Stimulated activated CD8-positive, alpha-beta memory T cell treated with anti-CD3 and anti-CD28 coated beads, Interleukin-7, amount 100 ng/mL, for 24 hours (primary cell): ENCODE results near the gene ZNF831.

ENCODE experiments used
- DNase-seq: peaks from one replicate; pipeline ENCODE4 v3.0.0-alpha.2; 2020; ENCODE audit warnings: low read depth

The ZNF831 gene

DNA sequence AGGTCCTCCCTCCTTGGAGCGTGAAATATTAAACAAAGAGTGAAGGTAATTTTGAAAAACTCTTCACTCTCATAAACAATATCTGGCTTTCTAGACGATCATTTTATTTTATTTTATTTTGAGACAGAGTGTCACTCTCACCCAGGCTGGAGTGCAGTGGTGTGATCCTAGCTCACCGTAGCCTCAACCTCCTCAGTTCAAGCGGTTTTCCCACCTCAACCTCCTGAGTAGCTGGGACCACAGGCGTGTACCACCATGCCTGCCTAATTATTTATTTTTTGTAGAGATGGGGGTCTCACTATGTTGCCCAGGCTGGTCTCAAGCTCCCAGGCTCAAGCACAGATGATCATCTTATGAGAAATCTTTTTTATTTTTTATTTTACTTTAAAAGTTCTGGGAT, 16.4 kb downstream of the ZNF831 start:
- no peak for DNase-seq

- DNase-seq, result no peak
Observed at GRCh38 chr20:59181936-59182335, 18.3 kb downstream of the ZNF831 start.

DNA sequence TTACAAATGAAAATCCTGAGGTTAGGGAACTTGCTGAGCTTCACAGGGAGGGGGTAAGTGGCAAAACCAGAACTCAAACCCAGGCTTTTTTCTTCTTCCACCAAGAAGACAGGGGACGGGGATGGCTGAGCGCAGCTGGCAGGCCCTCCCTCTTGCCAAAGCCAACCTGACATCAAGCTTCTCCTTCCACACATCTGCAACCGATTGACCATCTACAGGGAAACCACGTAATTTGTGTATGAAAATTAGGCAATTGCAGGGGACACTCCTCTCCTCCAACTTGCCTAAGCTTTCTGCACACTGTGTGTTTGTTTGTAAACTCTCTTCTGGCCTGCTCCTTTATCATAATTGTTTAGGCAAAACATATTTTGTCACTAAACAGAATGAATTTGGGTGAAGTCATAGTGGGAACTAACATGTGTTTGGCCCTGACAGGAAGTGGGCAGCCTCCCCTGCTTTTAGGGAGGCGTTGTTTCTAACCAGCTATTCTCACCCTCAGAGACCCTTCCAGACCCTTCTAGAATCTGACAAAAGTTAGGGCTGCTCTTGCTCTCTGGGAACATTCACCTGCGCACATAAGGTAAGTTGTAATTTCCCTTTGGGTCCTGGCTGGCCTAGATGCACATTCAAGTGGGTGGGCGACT, 18.9 kb downstream of the ZNF831 start:
- DNase-seq, result no peak

DNA sequence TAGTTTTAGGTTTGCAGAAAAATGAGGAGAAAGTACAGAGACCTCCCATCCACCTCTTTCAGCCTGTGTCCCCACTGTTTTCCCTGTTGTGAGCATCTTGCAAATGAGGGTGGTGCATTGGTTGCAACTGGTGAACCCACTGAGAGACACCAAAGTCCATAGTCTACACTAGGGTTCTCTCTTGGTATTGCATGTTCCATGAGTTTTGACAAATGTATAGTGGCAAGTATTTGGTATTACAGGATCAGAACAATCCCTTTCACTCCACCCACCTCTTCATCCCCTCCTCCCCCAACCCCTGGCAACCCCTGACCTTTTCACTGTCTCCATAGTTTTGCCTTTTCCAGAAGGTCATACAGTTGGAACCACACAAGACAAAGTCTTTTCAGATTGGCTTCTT, 20.1 kb downstream of the ZNF831 start:
- no peak for DNase-seq

DNA sequence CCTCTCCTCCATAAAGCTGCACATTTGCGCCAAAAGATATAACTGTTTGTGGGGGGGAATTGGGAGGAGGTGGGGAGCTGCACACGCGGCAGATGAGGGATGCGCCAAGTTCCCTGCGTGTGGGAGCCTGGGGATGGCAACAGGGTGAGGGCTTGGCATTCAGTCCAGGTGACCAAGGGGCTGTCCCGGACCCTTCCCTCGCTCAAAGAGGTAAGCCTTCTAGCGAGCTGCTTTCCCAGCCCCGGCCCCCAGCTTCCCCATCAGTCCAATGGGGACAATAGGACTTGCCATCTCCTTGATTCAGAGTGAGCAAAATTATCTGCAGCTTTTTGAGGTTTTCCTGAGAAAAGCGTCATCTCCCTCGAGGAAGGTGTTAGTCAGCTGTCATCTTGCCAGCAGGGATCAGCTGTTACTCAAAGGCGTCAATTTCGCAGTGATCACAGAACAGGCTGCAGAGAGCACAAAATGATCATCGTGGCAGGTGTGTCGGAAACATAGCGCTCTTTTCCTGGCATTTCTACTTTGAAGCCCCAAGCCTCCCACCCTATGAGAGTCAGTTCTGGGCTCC, 21.3 kb downstream of the ZNF831 start:
- no peak for DNase-seq

GRCh38 chr20:59185809-59186208, 22.2 kb downstream of the ZNF831 start:
- no peak for DNase-seq

- no peak for DNase-seq
Observed at GRCh38 chr20:59190466-59190865, 26.8 kb downstream of the ZNF831 start.

- no peak for DNase-seq
Observed at GRCh38 chr20:59191036-59191755, 27.6 kb downstream of the ZNF831 start.

GRCh38 chr20:59191756-59192532, 28.3 kb downstream of the ZNF831 start:
- DNase-seq, result no peak

GRCh38 chr20:59192533-59192896, 28.9 kb downstream of the ZNF831 start:
- DNase-seq, result no peak

DNA sequence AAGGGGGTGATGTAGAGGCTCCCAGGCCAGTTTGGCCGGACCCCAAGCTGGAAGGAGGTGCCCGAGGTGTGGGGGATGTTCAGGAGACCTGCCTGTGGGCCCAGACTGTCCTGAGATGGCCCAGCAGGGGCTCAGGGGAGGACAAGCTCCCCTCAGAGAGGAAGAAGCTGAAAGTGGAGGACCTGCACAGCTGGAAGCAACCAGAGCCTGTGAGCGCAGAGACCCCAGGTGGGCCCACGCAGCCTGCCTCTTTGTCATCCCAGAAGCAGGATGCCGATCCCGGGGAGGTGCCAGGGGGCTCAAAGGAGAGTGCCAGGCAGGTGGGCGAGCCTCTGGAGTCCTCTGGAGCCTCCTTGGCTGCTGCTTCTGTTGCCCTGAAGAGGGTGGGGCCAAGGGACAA, 29.7 kb downstream of the ZNF831 start:
- DNase-seq, result no peak

- no peak for DNase-seq
Observed at GRCh38 chr20:59194023-59194935, 30.7 kb downstream of the ZNF831 start.

GRCh38 chr20:59195316-59195993, 31.8 kb downstream of the ZNF831 start:
- no peak for DNase-seq

- DNase-seq, result no peak
Observed at GRCh38 chr20:59204165-59204894, 40.7 kb downstream of the ZNF831 start.

GRCh38 chr20:59205044-59205443, 41.4 kb downstream of the ZNF831 start:
- DNase-seq, result no peak

DNA sequence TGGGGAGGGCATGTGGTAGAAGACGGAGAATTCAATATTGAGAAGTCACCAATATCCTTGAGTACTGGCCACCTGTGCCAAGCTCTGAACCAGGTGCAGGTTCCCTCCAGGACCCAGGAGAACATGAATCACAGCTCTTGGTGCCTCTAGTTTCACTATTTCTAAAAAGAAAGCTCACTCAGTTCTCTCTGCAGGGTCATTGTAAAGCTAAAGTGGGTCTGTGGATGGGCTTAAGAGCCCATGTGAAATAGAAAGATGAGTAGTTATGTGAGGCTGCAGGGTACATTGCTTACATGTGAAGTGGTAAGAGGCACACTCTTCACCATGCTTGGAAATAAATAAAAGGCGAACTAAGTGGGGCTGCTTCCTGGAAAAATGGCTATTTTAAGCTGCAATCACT, 43.6 kb downstream of the ZNF831 start:
- no peak for DNase-seq

- DNase-seq, result peak; percentile 65
Observed at GRCh38 chr20:59207742-59208357, 44.2 kb downstream of the ZNF831 start.

DNA sequence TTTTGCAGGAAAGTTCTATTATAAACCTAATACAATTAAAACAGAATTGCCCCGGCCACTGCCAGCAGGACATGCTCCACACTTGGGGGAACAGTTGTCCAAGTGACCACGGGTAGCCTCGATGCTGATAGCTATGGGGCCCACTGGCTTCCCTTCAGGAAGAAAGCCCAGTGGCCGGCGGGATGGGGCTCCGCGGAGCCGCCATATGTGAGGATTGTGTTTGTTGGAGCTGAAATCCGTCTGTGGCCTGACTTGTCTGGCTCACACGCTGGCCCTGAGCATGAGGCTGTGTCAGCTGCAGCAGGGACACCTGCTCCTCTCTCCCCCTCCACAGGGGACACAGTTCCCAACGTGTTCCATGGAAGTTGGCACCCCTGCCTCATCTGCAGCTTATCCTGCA, 46.6 kb downstream of the ZNF831 start:
- DNase-seq, result no peak

GRCh38 chr20:59211208-59211765, 47.7 kb downstream of the ZNF831 start:
- no peak for DNase-seq

DNA sequence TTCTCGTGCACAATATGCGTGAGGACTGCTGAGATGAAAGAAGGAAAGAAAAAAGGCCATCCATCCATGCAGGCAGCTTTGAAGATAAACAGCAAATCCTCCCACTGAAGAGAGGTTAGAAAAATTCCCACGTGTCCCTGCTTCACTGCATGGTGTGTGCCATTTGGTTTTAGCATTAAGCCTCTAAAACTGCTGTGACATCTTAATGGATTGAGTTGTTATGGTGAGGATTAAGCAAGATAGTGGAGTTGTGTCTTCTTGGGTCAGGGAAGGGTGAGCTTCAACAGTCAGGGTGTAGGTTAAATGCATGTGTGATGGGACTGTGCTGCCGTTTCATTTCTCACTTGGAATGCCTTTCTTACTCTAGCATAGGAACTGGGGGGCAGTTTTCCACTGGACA, 50.5 kb downstream of the ZNF831 start:
- DNase-seq, result no peak
